HepG2 (cell line): ENCODE data around the gene SMDT1. TPM values are rescaled to one million over a fixed set of nuclear protein-coding genes. Genes with fewer than 3 reads are reported as not detected.

ENCODE experiments used
- CERS6 ChIP-seq: sonication (generic); formaldehyde crosslinking; IDR thresholded peaks from 2 replicates; pipeline ENCODE4 v1.5.0; 2020; ENCODE audit warnings: missing genetic modification reagents
- FOXK1 ChIP-seq: sonication (generic); formaldehyde crosslinking; IDR thresholded peaks from 2 replicates; pipeline ENCODE4 v1.4.0; 2020; ENCODE audit warnings: low read depth, missing genetic modification reagents, borderline replicate concordance
- GABPB1 ChIP-seq: IDR thresholded peaks from 2 replicates; pipeline ENCODE4 v1.6.1; 2016; ENCODE audit warnings: mild to moderate bottlenecking, missing genetic modification reagents, moderate library complexity, missing compliant biosample characterization
- IRX3 ChIP-seq: sonication (generic); formaldehyde crosslinking; IDR thresholded peaks from 2 replicates; pipeline ENCODE4 v1.8.1; 2023; ENCODE audit warnings: mild to moderate bottlenecking, low read depth, missing genetic modification reagents, borderline replicate concordance
- JUNB ChIP-seq: sonication (generic); formaldehyde crosslinking; IDR thresholded peaks from 2 replicates; pipeline ENCODE4 v1.8.0; 2022; ENCODE audit warnings: missing genetic modification reagents, mild to moderate bottlenecking, borderline replicate concordance
- MTA3 ChIP-seq: sonication (generic); formaldehyde crosslinking; IDR thresholded peaks from 2 replicates; pipeline ENCODE4 v1.4.0; 2020; ENCODE audit warnings: missing genetic modification reagents
- NAIF1 ChIP-seq: sonication (generic); formaldehyde crosslinking; IDR thresholded peaks from 2 replicates; pipeline ENCODE4 v1.5.0; 2020; ENCODE audit warnings: mild to moderate bottlenecking, missing genetic modification reagents, borderline replicate concordance
- NFAT5 ChIP-seq: sonication (generic); formaldehyde crosslinking; IDR thresholded peaks from 2 replicates; pipeline ENCODE4 v1.4.0; 2020; ENCODE audit warnings: missing genetic modification reagents
- NFRKB ChIP-seq: fragments of 450-650 bp; IDR thresholded peaks from 2 replicates; pipeline ENCODE4 v1.6.1; 2017
- NR1H2 ChIP-seq: sonication (generic); formaldehyde crosslinking; IDR thresholded peaks from 2 replicates; pipeline ENCODE4 v1.8.1; 2022; ENCODE audit warnings: low read depth, missing genetic modification reagents, borderline replicate concordance
- RBM39 ChIP-seq: fragments of 200-400 bp; formaldehyde crosslinking; IDR thresholded peaks from one replicate; pipeline ENCODE4 v1.6.1; 2018; ENCODE audit warnings: antibody characterized with exemption, mild to moderate bottlenecking, low read depth, low read length; ENCODE audit not compliant: poor library complexity, severe bottlenecking
- TFDP1 ChIP-seq: IDR thresholded peaks from 2 replicates; pipeline ENCODE4 v1.6.1; 2016; ENCODE audit warnings: missing compliant biosample characterization, missing genetic modification reagents, borderline replicate concordance
- ZBTB7A ChIP-seq: sonication (generic); formaldehyde crosslinking; IDR thresholded peaks from 2 replicates; pipeline ENCODE4 v1.8.0; 2022; ENCODE audit warnings: mild to moderate bottlenecking, missing genetic modification reagents
- ZMYM2 ChIP-seq: sonication (generic); formaldehyde crosslinking; IDR thresholded peaks from 2 replicates; pipeline ENCODE4 v1.8.0; 2022; ENCODE audit warnings: mild to moderate bottlenecking, missing genetic modification reagents
- ZNF124 ChIP-seq: sonication (generic); formaldehyde crosslinking; IDR thresholded peaks from 2 replicates; pipeline ENCODE4 v1.4.0; 2020; ENCODE audit warnings: missing genetic modification reagents
- ZNF282 ChIP-seq: fragments of 450-650 bp; IDR thresholded peaks from 2 replicates; pipeline ENCODE4 v1.6.1; 2018; ENCODE audit not compliant: partially characterized antibody
- ZNF3 ChIP-seq: IDR thresholded peaks from 2 replicates; pipeline ENCODE4 v1.7.0; 2017; ENCODE audit warnings: inconsistent platforms
- ZNF567 ChIP-seq: sonication (generic); formaldehyde crosslinking; IDR thresholded peaks from 2 replicates; pipeline ENCODE4 v1.8.1; 2023; ENCODE audit warnings: mild to moderate bottlenecking, missing genetic modification reagents, borderline replicate concordance
- ZNF788 ChIP-seq: sonication (generic); formaldehyde crosslinking; IDR thresholded peaks from 2 replicates; pipeline ENCODE4 v1.5.0; 2020; ENCODE audit warnings: mild to moderate bottlenecking, missing genetic modification reagents, borderline replicate concordance
- ZNF878 ChIP-seq: sonication (generic); formaldehyde crosslinking; IDR thresholded peaks from 2 replicates; pipeline ENCODE4 v1.8.1; 2023; ENCODE audit warnings: mild to moderate bottlenecking, missing genetic modification reagents, moderate library complexity
- polyA plus RNA-seq, 8 experiments: library from polyadenylated mRNA; depleted of rRNA in 3 of 8; stranded (reverse) in 7 of 8; unstranded in 1 of 8; fragments of >200 nt; fragmentation: Illumina TruSeq in 4 of 8; extraction: Trizol in 4 of 8; gene quantifications; 2 replicates each; pipeline versions ENCODE4 v1.2.1 to v1.2.3, GENCODE V29; 2011 to 2016; ENCODE audit warnings: low read depth in 4 of 8, missing spikeins in 1 of 8, mixed read lengths in 1 of 8; ENCODE audit not compliant: insufficient read depth in 1 of 8
- total RNA-seq, 5 experiments: library from RNA; depleted of rRNA; stranded (reverse); fragments of >200 nt; fragmentation: Illumina TruSeq; extraction: Trizol; gene quantifications; 2 replicates each; pipeline ENCODE4 v1.2.3, GENCODE V29; 2016; ENCODE audit warnings: low read depth in 1 of 5
- TF ChIP-seq, protein P1 (sequence below): sonication (generic); formaldehyde crosslinking; IDR thresholded peaks from 2 replicates; pipeline ENCODE4 v1.5.0; 2020; ENCODE audit warnings: missing genetic modification reagents

The SMDT1 gene
- total and polyA plus RNA-seq, 2 of the 13 experiments (the other 11 are each of a cell fraction or from before 2014, with no cell fraction given): 8.3 to 26.6 TPM

GRCh38 chr22:42090596-42091454 lies 11.3 kb downstream of the SMDT1 start, which contains the start of gene NDUFA6 (continued):
- TF ChIP-seq NFAT5 (CRISPR knock-in tag) (peak; percentile 69; the same call in 1 of the 2 replicates), ZNF788 (CRISPR knock-in tag) (peak; percentile 82; the same call in 1 of the 2 replicates), ZBTB7A (CRISPR knock-in tag) (no peak; the same call in 1 of the 2 replicates), IRX3 (CRISPR knock-in tag) (peak; percentile 70; the same call in 1 of the 2 replicates), NFRKB (no peak), CERS6 (no peak), MTA3 (CRISPR knock-in tag) (no peak), TFDP1 (CRISPR knock-in tag) (peak; percentile 28; the same call in 1 of the 2 replicates), FOXK1 (peak; percentile 71; the same call in 1 of the 2 replicates), ZNF124 (CRISPR knock-in tag) (no peak), GABPB1 (CRISPR knock-in tag) (peak; percentile 74), RBM39 (no peak), ZMYM2 (CRISPR knock-in tag) (no peak), ZNF878 (no peak), ZNF3 (CRISPR knock-in tag) (no peak), ZNF282 (no peak), JUNB (no peak), NAIF1 (CRISPR knock-in tag) (no peak), NR1H2 (CRISPR knock-in tag) (no peak), ZNF567 (peak; percentile 77; the same call in 1 of the 2 replicates)
- TF ChIP-seq, protein P1, sequence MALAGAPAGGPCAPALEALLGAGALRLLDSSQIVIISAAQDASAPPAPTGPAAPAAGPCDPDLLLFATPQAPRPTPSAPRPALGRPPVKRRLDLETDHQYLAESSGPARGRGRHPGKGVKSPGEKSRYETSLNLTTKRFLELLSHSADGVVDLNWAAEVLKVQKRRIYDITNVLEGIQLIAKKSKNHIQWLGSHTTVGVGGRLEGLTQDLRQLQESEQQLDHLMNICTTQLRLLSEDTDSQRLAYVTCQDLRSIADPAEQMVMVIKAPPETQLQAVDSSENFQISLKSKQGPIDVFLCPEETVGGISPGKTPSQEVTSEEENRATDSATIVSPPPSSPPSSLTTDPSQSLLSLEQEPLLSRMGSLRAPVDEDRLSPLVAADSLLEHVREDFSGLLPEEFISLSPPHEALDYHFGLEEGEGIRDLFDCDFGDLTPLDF (CRISPR knock-in tag): peak; percentile 58
